Kidney (tissue), 14 donors: Measurements from ENCODE around the gene PPOX. TPM values are rescaled to one million over a fixed set of nuclear protein-coding genes. Genes with fewer than 3 reads are reported as not detected.

Experiments
- DNase-seq, 5 donors: peaks; one replicate each; pipeline ENCODE4 v3.0.0-alpha.2; 2013 to 2020
- FAIRE-seq: peaks from 2 replicates; lab custom pipeline; 2012; peaks lifted over from hg19 to GRCh38; lab: Jason Lieb, UNC
- H3K27ac ChIP-seq, 2 donors: one replicate each; pipeline ENCODE4 v1.7.0; 2013; ENCODE audit warnings: low read depth in 2 of 2, low read length in 2 of 2, inconsistent platforms in 1 of 2
- H3K27me3 ChIP-seq: one replicate; pipeline ENCODE4 v1.7.1; 2013; ENCODE audit warnings: low read length, inconsistent platforms; ENCODE audit not compliant: control insufficient read depth, insufficient read depth
- H3K36me3 ChIP-seq, 3 donors: one replicate each; pipeline versions ENCODE4 v1.7.0 to v1.7.1; 2013; ENCODE audit warnings: low read length in 3 of 3, control low read depth in 1 of 3, inconsistent platforms in 1 of 3; ENCODE audit not compliant: insufficient read depth in 3 of 3, control insufficient read depth in 2 of 3
- H3K4me1 ChIP-seq, 3 donors: one replicate each; pipeline versions ENCODE4 v1.7.0 to v1.7.1; 2013; ENCODE audit warnings: low read length in 3 of 3, inconsistent platforms in 1 of 3, low read depth in 1 of 3; ENCODE audit not compliant: control insufficient read depth in 2 of 3, insufficient read depth in 2 of 3
- H3K4me3 ChIP-seq, 3 donors: one replicate each; pipeline versions ENCODE4 v1.7.0 to v1.8.1; 2013; ENCODE audit warnings: low read length in 3 of 3, control low read depth in 1 of 3, inconsistent platforms in 1 of 3
- H3K9ac ChIP-seq, 3 donors: one replicate each; pipeline versions ENCODE4 v1.7.0 to v1.7.1; 2013; ENCODE audit warnings: low read length in 3 of 3, control low read depth in 1 of 3, inconsistent platforms in 1 of 3
- H3K9me3 ChIP-seq, 3 donors: one replicate each; pipeline versions ENCODE4 v1.7.0 to v1.7.1; 2013; ENCODE audit warnings: low read length in 3 of 3, control low read depth in 1 of 3, inconsistent platforms in 1 of 3; ENCODE audit not compliant: control insufficient read depth in 2 of 3, insufficient read depth in 1 of 3
- CTCF ChIP-seq: IDR thresholded peaks from 3 replicates; pipeline ENCODE4 v1.5.1; 2012; ENCODE audit warnings: mild to moderate bottlenecking, moderate library complexity, borderline replicate concordance; ENCODE audit not compliant: insufficient read depth; ENCODE audit errors: extremely low read depth
- intact Hi-C: fragments of 100-400 bp; cut with DNase I; formaldehyde crosslinking; loops from one replicate; pipeline ENCODE4 v1.11.1; 2022
- polyA plus RNA-seq: library from polyadenylated mRNA; stranded (reverse); fragments of 350-450 nt; fragmentation: Illumina TruSeq; extraction: RNeasy Lipid Tissue Mini Kit (QIAGEN cat#74804); gene quantifications from one replicate; pipeline ENCODE4 v1.2.3, GENCODE V29; 2014; ENCODE audit warnings: low read depth, low replicate concordance; ENCODE audit not compliant: insufficient read depth
- total RNA-seq: library from RNA; stranded (reverse); fragmentation: NEBNext Ultra II Directional; extraction: Animal tissue kit (Norgen Biotek cat#: 25700); gene quantifications from one replicate; pipeline ENCODE4 v1.2.1, GENCODE V29; 2021
- donor health status: control.
- donor health status: control.
- donor health status: control.
- donor health status: control.
- donor health status: control.
- donor health status: DM: yes; HTN: yes; CAD: no.
- donor health status: Normal renal cell carcinoma (clear cell type).

Gene PPOX
- total and polyA plus RNA-seq, 2 donors from 2014 or later, result 23.6 to 29.4 TPM

GRCh38 chr1:161177936-161178244 is 11.7 kb downstream of the PPOX start:
- TF ChIP-seq CTCF, result no peak
- Histone ChIP-seq H3K9ac (peak overlapping the region in 2 of 3 donors; percentile 97 to 99), H3K27ac (peak overlapping the region; percentile 95 to 96), H3K36me3 (peaks cover 9 to 28% (median 10%) of the 10 kb centered on the region in 3 donors), H3K27me3 (no peaks in the 10 kb centered on the region), H3K4me3 (peak overlapping the region in 2 of 3 donors; percentile 97 to 98), H3K9me3 (no peaks in the 10 kb centered on the region), H3K4me1 (peaks cover 0 to 21% (median 12%) of the 10 kb centered on the region in 3 donors)
- FAIRE-seq (no peak), DNase-seq (no peak)
- intact Hi-C loops, result no loop called here

- FAIRE-seq (no peak), DNase-seq (no peak)
- intact Hi-C loops, result no loop called here
- Histone ChIP-seq H3K27ac (no peak overlapping the region), H3K36me3 (peaks cover 0 to 14% (median under 1%) of the 10 kb centered on the region in 3 donors), H3K9me3 (no peaks in the 10 kb centered on the region), H3K4me3 (no peak overlapping the region), H3K4me1 (peaks cover 0 to 18% (median 12%) of the 10 kb centered on the region in 3 donors), H3K27me3 (no peaks in the 10 kb centered on the region), H3K9ac (no peak overlapping the region)
- TF ChIP-seq CTCF, result no peak
Observed at GRCh38 chr1:161179698-161180097, 13.5 kb downstream of the PPOX start.

DNA sequence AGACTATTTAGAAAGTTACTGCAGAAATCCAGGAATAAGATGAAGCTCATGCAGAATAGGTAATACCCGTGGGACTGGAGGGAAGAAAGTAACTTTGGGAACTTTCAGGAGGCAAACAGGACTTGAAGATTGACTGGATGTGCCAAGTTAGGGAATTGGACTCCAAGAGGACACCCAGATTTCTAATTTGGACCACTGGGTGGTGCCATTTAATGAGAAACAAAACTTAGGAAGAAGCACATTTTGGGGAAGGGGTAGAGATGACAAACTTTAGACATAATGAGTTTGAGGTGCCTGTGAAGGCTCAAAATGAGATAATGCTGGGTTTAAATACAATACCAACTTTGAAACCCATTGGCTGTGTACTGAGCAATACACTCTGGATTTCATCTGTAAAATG is 14.4 kb downstream of the PPOX start:
- FAIRE-seq, result no peak
- H3K36me3 ChIP-seq, result peaks cover 0 to 5% (median 0%) of the 10 kb centered on the region in 3 donors
- intact Hi-C loops, result no loop called here
- no peak overlapping the region for H3K4me3 ChIP-seq
- TF ChIP-seq CTCF, result no peak
- H3K27me3 ChIP-seq, result no peaks in the 10 kb centered on the region
- peaks cover 0 to 16% (median 11%) of the 10 kb centered on the region in 3 donors for H3K4me1 ChIP-seq
- peak in 1 of 5 donors; percentile 33 for DNase-seq
- no peaks in the 10 kb centered on the region for H3K9me3 ChIP-seq
- no peak overlapping the region for H3K27ac ChIP-seq
- H3K9ac ChIP-seq, result no peak overlapping the region

GRCh38 chr1:161182214-161182613 is 16.0 kb downstream of the PPOX start:
- DNase-seq (no peak), FAIRE-seq (no peak)
- H3K9me3 ChIP-seq, result no peaks in the 10 kb centered on the region
- no peaks in the 10 kb centered on the region for H3K27me3 ChIP-seq
- peaks cover 0 to 8% (median 0%) of the 10 kb centered on the region in 3 donors for H3K4me1 ChIP-seq
- no peak overlapping the region for H3K4me3 ChIP-seq
- intact Hi-C loops, result no loop called here
- TF ChIP-seq CTCF, result no peak
- H3K27ac ChIP-seq, result peak overlapping the region in 1 of 2 donors; percentile 32
- no peak overlapping the region for H3K9ac ChIP-seq
- no peaks in the 10 kb centered on the region for H3K36me3 ChIP-seq
